Suprapubic skin (tissue), 4 donors: ENCODE data around the gene NRP2. TPM values are rescaled to one million over a fixed set of nuclear protein-coding genes. Genes with fewer than 3 reads are reported as not detected.

Source experiments
- DNase-seq, 2 donors: peaks; one replicate each; pipeline ENCODE4 v3.0.0-alpha.2; 2019; ENCODE audit warnings: low spot score in 2 of 2
- H3K27ac ChIP-seq: fragments of 200-600 bp; sonication (generic); one replicate; pipeline ENCODE4 v1.5.1; 2019
- H3K27me3 ChIP-seq: fragments of 200-600 bp; sonication (generic); one replicate; pipeline ENCODE4 v1.5.1; 2019
- H3K36me3 ChIP-seq: fragments of 200-600 bp; sonication (generic); one replicate; pipeline ENCODE4 v1.5.1; 2019
- H3K4me1 ChIP-seq: fragments of 200-600 bp; sonication (generic); one replicate; pipeline ENCODE4 v1.5.1; 2019
- H3K4me3 ChIP-seq: fragments of 200-600 bp; sonication (generic); one replicate; pipeline ENCODE4 v1.5.1; 2019; ENCODE audit warnings: mild to moderate bottlenecking
- H3K9me3 ChIP-seq: fragments of 200-600 bp; sonication (generic); one replicate; pipeline ENCODE4 v1.5.1; 2019
- CTCF ChIP-seq, 2 donors: fragments of 200-600 bp in 1 of 2; fragments of 450-650 bp in 1 of 2; sonication (generic) in 1 of 2; IDR thresholded peaks; one replicate each; pipeline ENCODE4 v1.5.1; 2016 to 2019; ENCODE audit warnings: antibody characterized with exemption in 2 of 2, mild to moderate bottlenecking in 1 of 2, moderate library complexity in 1 of 2
- EP300 ChIP-seq: sonication (generic); formaldehyde crosslinking; IDR thresholded peaks from one replicate; pipeline ENCODE4 v1.6.1; 2017; ENCODE audit warnings: antibody characterized with exemption
- POLR2A ChIP-seq, 2 donors: fragments of 450-650 bp; IDR thresholded peaks; one replicate each; pipeline ENCODE4 v1.6.1; 2017; ENCODE audit warnings: antibody characterized with exemption in 2 of 2, mild to moderate bottlenecking in 2 of 2, moderate library complexity in 2 of 2
- POLR2AphosphoS5 ChIP-seq, 3 donors: sonication (generic); formaldehyde crosslinking; IDR thresholded peaks; one replicate each; pipeline ENCODE4 v1.6.1; 2017; ENCODE audit warnings: antibody characterized with exemption in 3 of 3
- WGBS: methylation state at CpG from one replicate; pipeline ENCODE4 v1.1.5; 2018; 5-methylcytosine and 5-hydroxymethylcytosine counted together
- total RNA-seq, 4 donors: library from RNA; depleted of rRNA; stranded (reverse); fragments of >200 nt; gene quantifications; one replicate each; pipeline ENCODE4 v1.1.0, GENCODE V29; 2016

The NRP2 gene
- total RNA-seq, 4 donors from 2014 or later, result 3.4 to 8.9 (median 6.6) TPM

DNA sequence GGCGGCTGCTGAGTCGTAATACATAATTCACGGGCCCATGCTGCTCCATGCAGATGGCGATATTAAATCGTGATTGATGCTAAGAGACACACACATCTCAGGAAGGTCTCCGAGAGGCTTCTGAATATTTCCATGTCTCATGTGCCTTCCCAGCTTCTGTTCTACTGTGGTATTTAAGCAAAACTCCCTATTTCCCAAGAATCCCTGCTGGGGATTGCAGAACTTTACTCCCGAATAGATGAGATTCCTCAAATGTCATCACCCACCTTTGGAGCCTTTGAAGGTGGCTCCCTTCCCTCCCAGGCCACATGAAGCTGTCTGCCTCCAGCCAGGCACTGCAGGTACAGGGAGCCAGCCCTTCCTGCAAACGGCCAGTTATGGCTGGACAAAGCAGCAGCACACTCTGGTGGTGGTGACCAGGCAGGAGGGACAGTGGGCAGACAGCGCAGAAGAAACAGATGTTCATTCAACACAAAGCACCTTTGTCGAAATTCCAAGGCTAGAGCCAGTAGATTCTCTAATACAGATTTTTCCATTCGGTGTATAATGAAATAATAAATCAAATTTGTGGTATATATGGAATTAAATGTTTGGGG is 14.1 kb downstream of the NRP2 start:
- Histone ChIP-seq H3K9me3 (no peaks in the 10 kb centered on the region), H3K27ac (no peak overlapping the region), H3K4me1 (no peaks in the 10 kb centered on the region), H3K27me3 (no peaks in the 10 kb centered on the region), H3K4me3 (no peak overlapping the region), H3K36me3 (no peaks in the 10 kb centered on the region)
- 83% methylated on average over 11 of the region's 11 CpGs for WGBS
- DNase-seq, result no peak
- TF ChIP-seq CTCF (IDR thresholded peaks at IDR 0.05) (no peak), EP300 (no peak), POLR2AphosphoS5 (IDR thresholded peaks at IDR 0.05) (no peak), POLR2A (IDR thresholded peaks at IDR 0.05) (no peak)

GRCh38 chr2:205696927-205697441 is 14.7 kb downstream of the NRP2 start:
- no peaks in the 10 kb centered on the region for H3K27me3 ChIP-seq
- TF ChIP-seq CTCF (IDR thresholded peaks at IDR 0.05), result no peak
- TF ChIP-seq EP300, result no peak
- no peak for TF ChIP-seq POLR2AphosphoS5 (IDR thresholded peaks at IDR 0.05)
- TF ChIP-seq POLR2A (IDR thresholded peaks at IDR 0.05), result no peak
- H3K9me3 ChIP-seq, result no peaks in the 10 kb centered on the region
- no peaks in the 10 kb centered on the region for H3K4me1 ChIP-seq
- WGBS, result 62% methylated on average over 5 of the region's 5 CpGs
- H3K4me3 ChIP-seq, result no peak overlapping the region
- no peak overlapping the region for H3K27ac ChIP-seq
- no peaks in the 10 kb centered on the region for H3K36me3 ChIP-seq
- no peak for DNase-seq

DNA sequence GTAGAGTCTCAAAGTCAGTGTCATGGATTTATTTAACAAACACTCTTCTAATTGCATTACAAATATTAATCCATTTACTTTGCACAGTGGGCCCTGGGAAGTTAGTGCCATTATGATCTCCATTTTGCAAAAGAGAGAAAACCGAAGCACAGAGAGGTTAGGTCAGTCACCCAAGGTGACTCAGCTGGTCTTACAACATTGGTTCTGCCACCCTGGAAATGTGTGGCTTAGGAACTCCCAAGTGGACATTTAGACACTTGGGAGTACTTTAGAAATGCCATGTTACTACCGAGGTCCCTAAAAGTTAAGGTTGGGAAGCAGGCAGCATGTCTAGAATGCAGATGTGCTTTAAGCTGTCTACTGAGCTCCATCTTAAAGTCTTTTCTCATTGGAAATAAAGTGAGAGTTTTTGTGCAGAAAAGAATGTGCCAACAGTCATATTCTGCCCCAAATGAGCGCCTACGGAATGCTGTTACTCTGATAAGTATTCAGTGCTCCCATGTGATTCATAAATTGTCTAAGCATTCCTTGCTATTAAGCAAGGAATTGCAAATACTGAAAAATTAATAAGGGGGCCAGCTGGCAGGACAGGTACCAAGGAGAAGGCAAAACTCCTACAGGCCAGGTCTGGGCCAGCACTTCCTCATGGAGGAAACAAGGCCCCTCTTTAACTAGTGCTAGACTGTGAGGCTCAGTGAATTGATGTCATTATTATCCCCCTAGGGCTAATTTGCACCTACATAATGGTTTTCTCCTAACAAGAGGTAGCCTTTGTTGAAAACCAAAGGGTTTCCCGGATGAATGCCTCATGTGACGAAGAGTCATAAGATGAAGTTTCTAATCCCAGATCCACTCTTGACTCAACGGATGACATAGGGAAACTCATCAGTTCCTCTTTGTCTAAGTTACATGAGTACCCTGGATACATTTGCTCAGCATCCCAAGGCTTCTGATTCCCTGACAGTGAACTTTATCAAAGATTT is 16.3 kb downstream of the NRP2 start:
- no peak for TF ChIP-seq POLR2A (IDR thresholded peaks at IDR 0.05)
- TF ChIP-seq POLR2AphosphoS5 (IDR thresholded peaks at IDR 0.05), result no peak
- TF ChIP-seq CTCF (IDR thresholded peaks at IDR 0.05), result no peak
- TF ChIP-seq EP300, result no peak
- Histone ChIP-seq H3K4me1 (peaks cover 7% of the 10 kb centered on the region), H3K27ac (peak overlapping the region; percentile 7), H3K27me3 (no peaks in the 10 kb centered on the region), H3K9me3 (no peaks in the 10 kb centered on the region), H3K4me3 (no peak overlapping the region), H3K36me3 (no peaks in the 10 kb centered on the region)
- no peak for DNase-seq
- WGBS, result 88% methylated on average over 7 of the region's 7 CpGs

GRCh38 chr2:205699515-205700289 is 17.4 kb downstream of the NRP2 start:
- no peaks in the 10 kb centered on the region for H3K27me3 ChIP-seq
- peaks cover 12% of the 10 kb centered on the region for H3K4me1 ChIP-seq
- peak overlapping the region; percentile 62 for H3K27ac ChIP-seq
- no peak for DNase-seq
- TF ChIP-seq POLR2A (IDR thresholded peaks at IDR 0.05) (no peak), CTCF (IDR thresholded peaks at IDR 0.05) (no peak), POLR2AphosphoS5 (IDR thresholded peaks at IDR 0.05) (no peak), EP300 (no peak)
- H3K9me3 ChIP-seq, result no peaks in the 10 kb centered on the region
- WGBS, result 80% methylated on average over 4 of the region's 4 CpGs
- H3K4me3 ChIP-seq, result no peak overlapping the region
- H3K36me3 ChIP-seq, result no peaks in the 10 kb centered on the region
